HepG2 (cell line): ENCODE data around the gene TMEM221. TPM values are rescaled to one million over a fixed set of nuclear protein-coding genes. Genes with fewer than 3 reads are reported as not detected.

ENCODE experiments used
- BCL3 ChIP-seq: sonication (generic); formaldehyde crosslinking; IDR thresholded peaks from 2 replicates; pipeline ENCODE4 v1.5.1; 2020; ENCODE audit warnings: mild to moderate bottlenecking, missing genetic modification reagents, moderate library complexity
- CERS6 ChIP-seq: sonication (generic); formaldehyde crosslinking; IDR thresholded peaks from 2 replicates; pipeline ENCODE4 v1.5.0; 2020; ENCODE audit warnings: missing genetic modification reagents
- CHD2 ChIP-seq: IDR thresholded peaks from 2 replicates; pipeline ENCODE4 v1.6.1; 2011; ENCODE audit warnings: low read depth, low read length, improper control_type of control experiment
- CREM ChIP-seq, 2 experiments: sonication (generic) in 1 of 2; formaldehyde crosslinking in 1 of 2; IDR thresholded peaks; 2 replicates each; pipeline versions ENCODE4 v1.4.0 to v1.6.1; 2016 to 2020; ENCODE audit warnings: antibody characterized with exemption in 1 of 2, mild to moderate bottlenecking in 1 of 2, missing genetic modification reagents in 1 of 2
- HHEX ChIP-seq: IDR thresholded peaks from 2 replicates; pipeline ENCODE4 v1.6.1; 2016; ENCODE audit warnings: control low read depth
- IKZF1 ChIP-seq: fragments of 450-650 bp; IDR thresholded peaks from 2 replicates; pipeline ENCODE4 v1.7.1; 2016
- JUN ChIP-seq: sonication (generic); formaldehyde crosslinking; IDR thresholded peaks from 2 replicates; pipeline ENCODE4 v1.4.0; 2020; ENCODE audit warnings: mild to moderate bottlenecking, missing genetic modification reagents
- MAFG ChIP-seq: sonication (generic); formaldehyde crosslinking; IDR thresholded peaks from 2 replicates; pipeline ENCODE4 v1.5.1; 2020; ENCODE audit warnings: mild to moderate bottlenecking, missing genetic modification reagents
- MED8 ChIP-seq: sonication (generic); formaldehyde crosslinking; IDR thresholded peaks from 2 replicates; pipeline ENCODE4 v1.8.1; 2023; ENCODE audit warnings: mild to moderate bottlenecking, missing genetic modification reagents; ENCODE audit not compliant: insufficient replicate concordance
- NFKB2 ChIP-seq: sonication (generic); formaldehyde crosslinking; IDR thresholded peaks from 2 replicates; pipeline ENCODE4 v1.4.0; 2020; ENCODE audit warnings: missing genetic modification reagents, borderline replicate concordance
- POLR2G ChIP-seq: fragments of 200-400 bp; formaldehyde crosslinking; IDR thresholded peaks from 2 replicates; pipeline ENCODE4 v1.6.1; 2018; ENCODE audit warnings: mild to moderate bottlenecking, low read depth, low read length, moderate library complexity
- RCOR2 ChIP-seq: IDR thresholded peaks from 2 replicates; pipeline ENCODE4 v1.6.1; 2016; ENCODE audit warnings: missing biosample characterization, missing genetic modification reagents
- SOX5 ChIP-seq: IDR thresholded peaks from 2 replicates; pipeline ENCODE4 v1.6.1; 2016; ENCODE audit warnings: borderline replicate concordance
- TFAP4 ChIP-seq: sonication (generic); IDR thresholded peaks from 2 replicates; pipeline ENCODE4 v1.6.1; 2016; ENCODE audit warnings: low read depth, borderline replicate concordance
- ZNF335 ChIP-seq: sonication (generic); formaldehyde crosslinking; IDR thresholded peaks from 2 replicates; pipeline ENCODE4 v1.4.0; 2020; ENCODE audit warnings: missing genetic modification reagents
- ZNF350 ChIP-seq: sonication (generic); formaldehyde crosslinking; IDR thresholded peaks from 2 replicates; pipeline ENCODE4 v1.4.0; 2020; ENCODE audit warnings: mild to moderate bottlenecking, low read depth, missing genetic modification reagents, borderline replicate concordance
- ZNF382 ChIP-seq: sonication (generic); formaldehyde crosslinking; IDR thresholded peaks from 2 replicates; pipeline ENCODE4 v1.5.0; 2020; ENCODE audit warnings: missing genetic modification reagents, mild to moderate bottlenecking, borderline replicate concordance
- ZNF530 ChIP-seq: sonication (generic); formaldehyde crosslinking; IDR thresholded peaks from 2 replicates; pipeline ENCODE4 v1.5.0; 2020; ENCODE audit warnings: low read depth, mild to moderate bottlenecking, missing genetic modification reagents
- ZNF589 ChIP-seq: sonication (generic); formaldehyde crosslinking; conservative IDR thresholded peaks from 2 replicates; pipeline ENCODE4 v1.8.0; 2022; ENCODE audit warnings: mild to moderate bottlenecking, moderate library complexity, missing genetic modification reagents
- ZSCAN12 ChIP-seq: sonication (generic); formaldehyde crosslinking; IDR thresholded peaks from 2 replicates; pipeline ENCODE4 v1.9.0; 2021; ENCODE audit warnings: mild to moderate bottlenecking, missing genetic modification reagents
- polyA plus RNA-seq, 8 experiments: library from polyadenylated mRNA; depleted of rRNA in 3 of 8; stranded (reverse) in 7 of 8; unstranded in 1 of 8; fragments of >200 nt; fragmentation: Illumina TruSeq in 4 of 8; extraction: Trizol in 4 of 8; gene quantifications; 2 replicates each; pipeline versions ENCODE4 v1.2.1 to v1.2.3, GENCODE V29; 2011 to 2016; ENCODE audit warnings: low read depth in 4 of 8, missing spikeins in 1 of 8, mixed read lengths in 1 of 8; ENCODE audit not compliant: insufficient read depth in 1 of 8
- total RNA-seq, 5 experiments: library from RNA; depleted of rRNA; stranded (reverse); fragments of >200 nt; fragmentation: Illumina TruSeq; extraction: Trizol; gene quantifications; 2 replicates each; pipeline ENCODE4 v1.2.3, GENCODE V29; 2016; ENCODE audit warnings: low read depth in 1 of 5
- TF ChIP-seq, protein P1 (sequence below): IDR thresholded peaks from 2 replicates; pipeline ENCODE4 v1.6.1; 2016; ENCODE audit warnings: mild to moderate bottlenecking
- TF ChIP-seq, protein P2 (sequence below): sonication (generic); formaldehyde crosslinking; IDR thresholded peaks from 2 replicates; pipeline ENCODE4 v1.5.0; 2020; ENCODE audit warnings: mild to moderate bottlenecking, low read depth, missing genetic modification reagents, borderline replicate concordance
- TF ChIP-seq, protein P3 (sequence below): sonication (generic); formaldehyde crosslinking; IDR thresholded peaks from 2 replicates; pipeline ENCODE4 v1.8.1; 2023; ENCODE audit warnings: mild to moderate bottlenecking, inconsistent platforms, moderate library complexity, missing genetic modification reagents, borderline replicate concordance

TMEM221 gene
- total and polyA plus RNA-seq, 2 of the 13 experiments (the other 11 are each of a cell fraction or from before 2014, with no cell fraction given) = 0.33 to 0.77 TPM

GRCh38 chr19:17405250-17406045 is 43.0 kb downstream of the TMEM221 start, which contains the start of gene BST2 (continued):
- TF ChIP-seq, protein P1, sequence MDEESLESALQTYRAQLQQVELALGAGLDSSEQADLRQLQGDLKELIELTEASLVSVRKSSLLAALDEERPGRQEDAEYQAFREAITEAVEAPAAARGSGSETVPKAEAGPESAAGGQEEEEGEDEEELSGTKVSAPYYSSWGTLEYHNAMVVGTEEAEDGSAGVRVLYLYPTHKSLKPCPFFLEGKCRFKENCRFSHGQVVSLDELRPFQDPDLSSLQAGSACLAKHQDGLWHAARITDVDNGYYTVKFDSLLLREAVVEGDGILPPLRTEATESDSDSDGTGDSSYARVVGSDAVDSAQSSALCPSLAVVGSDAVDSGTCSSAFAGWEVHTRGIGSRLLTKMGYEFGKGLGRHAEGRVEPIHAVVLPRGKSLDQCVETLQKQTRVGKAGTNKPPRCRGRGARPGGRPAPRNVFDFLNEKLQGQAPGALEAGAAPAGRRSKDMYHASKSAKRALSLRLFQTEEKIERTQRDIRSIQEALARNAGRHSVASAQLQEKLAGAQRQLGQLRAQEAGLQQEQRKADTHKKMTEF (CRISPR knock-in tag) = peak; percentile 86
- TF ChIP-seq MAFG (CRISPR knock-in tag) = no peak
- no peak for TF ChIP-seq HHEX (CRISPR knock-in tag)
- TF ChIP-seq, protein P2, sequence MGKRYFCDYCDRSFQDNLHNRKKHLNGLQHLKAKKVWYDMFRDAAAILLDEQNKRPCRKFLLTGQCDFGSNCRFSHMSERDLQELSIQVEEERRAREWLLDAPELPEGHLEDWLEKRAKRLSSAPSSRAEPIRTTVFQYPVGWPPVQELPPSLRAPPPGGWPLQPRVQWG (CRISPR knock-in tag) = no peak
- peak; percentile 56; the same call in 1 of the 2 replicates for TF ChIP-seq ZNF350
- TF ChIP-seq CHD2 = no peak
- TF ChIP-seq MED8 (CRISPR knock-in tag) = peak; percentile 54
- no peak for TF ChIP-seq JUN (CRISPR knock-in tag)
- peak; percentile 29; the same call in 1 of the 2 replicates for TF ChIP-seq CREM (IDR thresholded peaks at IDR 0.05)
- no peak for TF ChIP-seq CREM (CRISPR knock-in tag; IDR thresholded peaks at IDR 0.05)
- TF ChIP-seq TFAP4 = 0 out of 2 replicates have a peak, but pooled peaks have one; percentile 10
- TF ChIP-seq ZNF530 (CRISPR knock-in tag) = no peak
- peak; percentile 68; the same call in 1 of the 2 replicates for TF ChIP-seq NFKB2
- 0 out of 2 replicates have a peak, but pooled peaks have one; percentile 26 for TF ChIP-seq RCOR2 (CRISPR knock-in tag)
- TF ChIP-seq IKZF1 = no peak
- no peak for TF ChIP-seq ZNF589 (CRISPR knock-in tag)
- TF ChIP-seq POLR2G = peak; percentile 64; the same call in 1 of the 2 replicates
- no peak for TF ChIP-seq ZNF382 (CRISPR knock-in tag)
- TF ChIP-seq ZNF335 (CRISPR knock-in tag) = 0 out of 2 replicates have a peak, but pooled peaks have one; percentile 41
- TF ChIP-seq BCL3 = 0 out of 2 replicates have a peak, but pooled peaks have one; percentile 73
- TF ChIP-seq CERS6 (CRISPR knock-in tag) = no peak
- TF ChIP-seq, protein P3, sequence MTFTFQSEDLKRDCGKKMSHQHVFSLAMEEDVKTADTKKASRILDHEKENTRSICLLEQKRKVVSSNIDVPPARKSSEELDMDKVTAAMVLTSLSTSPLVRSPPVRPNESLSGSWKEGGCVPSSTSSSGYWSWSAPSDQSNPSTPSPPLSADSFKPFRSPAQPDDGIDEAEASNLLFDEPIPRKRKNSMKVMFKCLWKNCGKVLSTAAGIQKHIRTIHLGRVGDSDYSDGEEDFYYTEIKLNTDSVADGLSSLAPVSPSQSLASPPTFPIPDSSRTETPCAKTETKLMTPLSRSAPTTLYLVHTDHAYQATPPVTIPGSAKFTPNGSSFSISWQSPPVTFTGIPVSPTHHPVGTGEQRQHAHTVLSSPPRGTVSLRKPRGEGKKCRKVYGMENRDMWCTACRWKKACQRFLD = peak; percentile 53; the same call in 1 of the 2 replicates
- TF ChIP-seq SOX5 (CRISPR knock-in tag) = peak; percentile 33; the same call in 1 of the 2 replicates
- TF ChIP-seq ZSCAN12 (CRISPR knock-in tag) = no peak
